H9 (cell line): Measurements from ENCODE around the gene EML1. TPM values are rescaled to one million over a fixed set of nuclear protein-coding genes. Genes with fewer than 3 reads are reported as not detected.

Experiments used
- DNase-seq: peaks from one replicate; pipeline ENCODE4 v3.0.0-alpha.2; 2017
- H2AFZ ChIP-seq: one replicate; pipeline ENCODE4 v1.6.1; 2013; ENCODE audit warnings: mild to moderate bottlenecking, low read length, control low read depth, moderate library complexity
- H2AK5ac ChIP-seq: 2 replicates; pipeline ENCODE4 v1.6.1; 2013; ENCODE audit warnings: low read length, control low read depth, mixed read lengths; ENCODE audit not compliant: insufficient read length
- H2BK120ac ChIP-seq: one replicate; pipeline ENCODE4 v1.6.1; 2013; ENCODE audit warnings: low read depth, mild to moderate bottlenecking, low read length, control low read depth, inconsistent platforms; ENCODE audit not compliant: poor library complexity, severe bottlenecking
- H2BK12ac ChIP-seq: 2 replicates; pipeline ENCODE4 v1.6.1; 2013; ENCODE audit warnings: low read length, control low read depth, mixed read lengths, low read depth; ENCODE audit not compliant: insufficient read length
- H2BK15ac ChIP-seq: 2 replicates; pipeline ENCODE4 v1.6.1; 2013; ENCODE audit warnings: low read depth, low read length, control low read depth
- H2BK20ac ChIP-seq: one replicate; pipeline ENCODE4 v1.6.1; 2013; ENCODE audit warnings: low read depth, mild to moderate bottlenecking, low read length, control low read depth, inconsistent platforms; ENCODE audit not compliant: poor library complexity, severe bottlenecking
- H2BK5ac ChIP-seq: 2 replicates; pipeline ENCODE4 v1.6.1; 2013; ENCODE audit warnings: low read length, control low read depth, mixed read lengths; ENCODE audit not compliant: insufficient read length
- H3K14ac ChIP-seq: 2 replicates; pipeline ENCODE4 v1.6.1; 2013; ENCODE audit warnings: low read length, control low read depth; ENCODE audit not compliant: insufficient read depth
- H3K18ac ChIP-seq: 2 replicates; pipeline ENCODE4 v1.6.1; 2013; ENCODE audit warnings: low read depth, mild to moderate bottlenecking, mixed read lengths, low read length, control low read depth; ENCODE audit not compliant: insufficient read length
- H3K23ac ChIP-seq: 2 replicates; pipeline ENCODE4 v1.6.1; 2013; ENCODE audit warnings: low read length, control low read depth, mixed read lengths, low read depth; ENCODE audit not compliant: insufficient read length
- H3K23me2 ChIP-seq: 2 replicates; pipeline ENCODE4 v1.6.1; 2013; ENCODE audit warnings: low read depth, mild to moderate bottlenecking, mixed read lengths, low read length, control low read depth; ENCODE audit not compliant: insufficient read length, poor library complexity, severe bottlenecking
- H3K27ac ChIP-seq: 2 replicates; pipeline ENCODE4 v1.5.1; 2013; ENCODE audit warnings: low read length, control low read depth, mixed read lengths, low read depth; ENCODE audit not compliant: insufficient read length
- H3K27me3 ChIP-seq: 2 replicates; pipeline ENCODE4 v1.6.1; 2013; ENCODE audit warnings: low read length, control low read depth, inconsistent platforms; ENCODE audit not compliant: insufficient read depth
- H3K4ac ChIP-seq: 2 replicates; pipeline ENCODE4 v1.6.1; 2013; ENCODE audit warnings: low read depth, mild to moderate bottlenecking, control low read depth, inconsistent platforms, low read length, moderate library complexity
- H3K4me1 ChIP-seq: 2 replicates; pipeline ENCODE4 v1.6.1; 2013; ENCODE audit warnings: low read length, control low read depth, inconsistent platforms; ENCODE audit not compliant: insufficient read depth
- H3K4me2 ChIP-seq: 2 replicates; pipeline ENCODE4 v1.6.1; 2013; ENCODE audit warnings: low read length, control low read depth, mixed read lengths; ENCODE audit not compliant: insufficient read length, insufficient read depth
- H3K56ac ChIP-seq: 2 replicates; pipeline ENCODE4 v1.6.1; 2013; ENCODE audit warnings: low read depth, mild to moderate bottlenecking, mixed read lengths, low read length, control low read depth; ENCODE audit not compliant: insufficient read length
- H3K79me1 ChIP-seq: 2 replicates; pipeline ENCODE4 v1.6.1; 2013; ENCODE audit warnings: low read depth, mild to moderate bottlenecking, moderate library complexity, low read length, control low read depth, inconsistent platforms; ENCODE audit not compliant: insufficient read depth, poor library complexity, severe bottlenecking
- H3K79me2 ChIP-seq: 2 replicates; pipeline ENCODE4 v1.6.1; 2013; ENCODE audit warnings: low read length, control low read depth, inconsistent platforms; ENCODE audit not compliant: insufficient read depth
- H3K9ac ChIP-seq: 2 replicates; pipeline ENCODE4 v1.6.1; 2013; ENCODE audit warnings: low read length, control low read depth, mixed read lengths; ENCODE audit not compliant: insufficient read length; ENCODE audit errors: extremely low read depth
- H3K9me3 ChIP-seq: one replicate; pipeline ENCODE4 v1.6.1; 2013; ENCODE audit warnings: low read depth, low read length, inconsistent platforms; ENCODE audit not compliant: control insufficient read depth
- H3T11ph ChIP-seq: one replicate; pipeline ENCODE4 v1.6.1; 2013; ENCODE audit warnings: mild to moderate bottlenecking, low read length, control low read depth, inconsistent platforms
- H4K20me1 ChIP-seq: one replicate; pipeline ENCODE4 v1.6.1; 2013; ENCODE audit not compliant: control insufficient read depth, insufficient read length, insufficient read depth
- H4K5ac ChIP-seq: 2 replicates; pipeline ENCODE4 v1.6.1; 2013; ENCODE audit warnings: low read depth, mild to moderate bottlenecking, mixed read lengths, low read length, control low read depth; ENCODE audit not compliant: insufficient read length
- H4K8ac ChIP-seq: replicated peaks from 2 replicates; pipeline ENCODE4 v1.6.1; 2013; ENCODE audit warnings: low read length, control low read depth, mixed read lengths, low read depth; ENCODE audit not compliant: insufficient read length
- H4K91ac ChIP-seq: 2 replicates; pipeline ENCODE4 v1.6.1; 2013; ENCODE audit warnings: low read depth, mild to moderate bottlenecking, moderate library complexity, mixed read lengths, low read length, control low read depth; ENCODE audit not compliant: insufficient read length
- H3K27ac Mint-ChIP-seq, 3 experiments: 2 replicates in 2 of 3; 3 replicates in 1 of 3; pipeline ENCODE4 v1.8.0; 2020 to 2021; ENCODE audit warnings: mixed read lengths in 3 of 3, mild to moderate bottlenecking in 1 of 3, moderate library complexity in 1 of 3
- H3K27me3 Mint-ChIP-seq: 2 replicates; pipeline ENCODE4 v1.8.0; 2021; ENCODE audit warnings: low read depth, mild to moderate bottlenecking, moderate library complexity, mixed read lengths
- H3K36me3 Mint-ChIP-seq, 3 experiments: 2 replicates in 2 of 3; 3 replicates in 1 of 3; pipeline ENCODE4 v1.8.0; 2020 to 2021; ENCODE audit warnings: low read depth in 3 of 3, mixed read lengths in 3 of 3; ENCODE audit not compliant: insufficient read depth in 1 of 3
- H3K4me1 Mint-ChIP-seq, 2 experiments: 2 replicates each; pipeline ENCODE4 v1.8.0; 2020; ENCODE audit warnings: mixed read lengths in 2 of 2
- H3K4me3 Mint-ChIP-seq, 2 experiments: 2 replicates in 1 of 2; 3 replicates in 1 of 2; pipeline ENCODE4 v1.8.0; 2020 to 2021; ENCODE audit warnings: mild to moderate bottlenecking in 2 of 2, mixed read lengths in 2 of 2, moderate library complexity in 1 of 2
- H3K9me3 Mint-ChIP-seq, 2 experiments: 2 replicates in 1 of 2; 3 replicates in 1 of 2; pipeline ENCODE4 v1.8.0; 2020; ENCODE audit warnings: mild to moderate bottlenecking in 2 of 2, mixed read lengths in 2 of 2, moderate library complexity in 1 of 2
- CTCF ChIP-seq: fragments of 200-600 bp; sonication (generic); conservative IDR thresholded peaks from 3 replicates; pipeline ENCODE4 v1.8.0; 2021; ENCODE audit warnings: antibody characterized with exemption, mild to moderate bottlenecking
- WGBS: extraction: QIAGEN DNeasy Blood & Tissue Kit; methylation state at CpG from one replicate; pipeline ENCODE4 v1.1.7; 2013; ENCODE audit warnings: missing lambda C conversion rate, low lambda C conversion rate, mixed read lengths; ENCODE audit not compliant: insufficient read length; ENCODE audit errors: extremely low coverage; 5-methylcytosine and 5-hydroxymethylcytosine counted together
- total RNA-seq: library from RNA; stranded (reverse); gene quantifications from 2 replicates; pipeline ENCODE4 v1.2.1, GENCODE V29; 2021

Gene EML1
- total RNA-seq, 1 experiment from 2014 or later, result 16.7 TPM

DNA sequence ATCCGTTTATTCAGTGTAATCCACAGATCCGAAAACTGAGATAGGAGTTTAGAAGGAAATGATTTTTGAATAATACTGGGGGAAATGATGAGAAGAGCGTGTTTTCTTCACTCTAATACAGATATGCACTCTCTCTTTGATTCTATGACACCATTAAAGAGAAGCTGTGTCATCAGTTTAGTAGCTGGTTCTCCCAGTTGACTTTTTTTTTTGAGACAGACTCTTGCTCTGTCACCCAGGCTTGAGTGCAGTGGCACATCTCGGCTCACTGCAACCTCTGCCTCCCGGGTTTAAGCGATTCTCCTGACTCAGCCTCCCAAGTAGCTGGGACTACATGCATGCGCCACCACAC lies 48.4 kb upstream of the EML1 start:
- no peak overlapping the region for H2BK15ac ChIP-seq
- no peak overlapping the region for H3K27ac ChIP-seq
- no peak for DNase-seq
- H4K8ac ChIP-seq, result no peak overlapping the region
- H2BK12ac ChIP-seq, result no peak overlapping the region
- H3K23ac ChIP-seq, result no peak overlapping the region
- no peaks in the 10 kb centered on the region; a peak in 1 of 7 replicates for H3K36me3 Mint-ChIP-seq
- H3K18ac ChIP-seq, result no peak overlapping the region
- H2AK5ac ChIP-seq, result no peak overlapping the region
- peak overlapping the region; percentile 38 for H3K4me2 ChIP-seq
- peaks cover 14% of the 10 kb centered on the region for H3K27me3 Mint-ChIP-seq
- no peaks in the 10 kb centered on the region for H4K20me1 ChIP-seq
- H3K9ac ChIP-seq, result no peak overlapping the region
- H3K79me2 ChIP-seq, result no peaks in the 10 kb centered on the region
- peak overlapping the region in 1 of 2 experiments; percentile 19; a peak in 2 of 5 replicates for H3K4me3 Mint-ChIP-seq
- no peak overlapping the region for H4K5ac ChIP-seq
- no peak overlapping the region for H2BK20ac ChIP-seq
- peak overlapping the region in 2 of 3 experiments; percentile 52 to 58; a peak in 3 of 7 replicates for H3K27ac Mint-ChIP-seq
- H3K27me3 ChIP-seq, result no peaks in the 10 kb centered on the region
- no peak overlapping the region for H2BK120ac ChIP-seq
- H3K4me1 ChIP-seq, result peaks cover 8% of the 10 kb centered on the region
- no peak for TF ChIP-seq CTCF
- no peak overlapping the region for H3T11ph ChIP-seq
- no peaks in the 10 kb centered on the region for H3K23me2 ChIP-seq
- no peaks in the 10 kb centered on the region; a peak in 1 of 5 replicates for H3K9me3 Mint-ChIP-seq
- H3K9me3 ChIP-seq, result no peaks in the 10 kb centered on the region
- no peaks in the 10 kb centered on the region for H3K79me1 ChIP-seq
- H4K91ac ChIP-seq, result no peak overlapping the region
- peaks cover 25 to 30% of the 10 kb centered on the region in 2 experiments for H3K4me1 Mint-ChIP-seq
- H2BK5ac ChIP-seq, result no peak overlapping the region
- WGBS, result no CpG with 5 or more reads among the region's 7 CpGs
- no peak overlapping the region for H3K4ac ChIP-seq
- H3K14ac ChIP-seq, result no peak overlapping the region
- H2AFZ ChIP-seq, result no peak overlapping the region
- H3K56ac ChIP-seq, result no peak overlapping the region
